AG08395 (cell line): ENCODE measurements around the gene HSDL2.
A peak's percentile ranks its signal among the peaks of the same experiment; 100 is the strongest.

Source experiments
- DNase-seq: peaks from one replicate; pipeline ENCODE4 v3.0.0; 2012; ENCODE audit warnings: mixed read lengths, low spot score

HSDL2 gene

DNA sequence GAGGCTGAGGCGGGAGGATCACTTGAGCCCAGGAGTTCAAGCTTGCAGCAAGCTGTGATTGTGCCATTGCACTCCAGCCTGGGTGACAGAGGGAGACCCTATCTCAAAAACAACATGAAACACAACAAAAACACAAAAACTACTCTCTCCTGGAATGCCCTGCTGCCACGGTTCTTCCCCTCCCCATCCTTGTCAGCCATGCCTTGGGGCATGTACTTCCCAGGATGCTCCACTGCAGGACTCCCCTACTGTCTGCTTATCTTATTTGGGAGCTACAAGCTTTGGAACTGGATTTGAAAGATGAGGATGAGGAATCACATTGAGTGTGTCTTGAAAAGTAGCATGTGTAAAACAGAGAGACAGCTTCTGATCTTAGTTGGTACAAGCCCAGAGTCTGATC is 66.6 kb downstream of the HSDL2 start:
- DNase-seq = no peak

DNA sequence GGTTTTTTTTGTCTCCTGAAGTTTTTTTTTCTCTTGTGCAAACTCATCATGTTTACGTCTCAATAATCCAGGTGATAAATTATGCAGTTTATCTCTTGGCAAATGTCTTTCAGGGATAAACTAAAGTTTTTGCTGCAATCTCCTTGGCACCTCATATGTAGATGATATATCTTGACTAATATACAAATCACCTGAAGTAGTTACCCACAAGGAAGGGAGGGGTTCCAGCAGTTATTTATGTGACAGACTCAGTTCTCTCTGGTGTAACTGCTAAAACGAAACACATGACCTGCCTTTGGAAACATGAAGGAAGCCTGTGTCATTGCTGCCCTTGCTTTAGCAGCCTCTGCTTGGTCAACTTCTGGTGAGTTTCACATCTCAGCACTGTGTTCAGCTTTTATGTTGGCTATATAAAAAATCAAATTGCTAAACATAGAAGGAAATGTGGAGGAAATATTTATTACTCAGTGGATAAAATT is 67.4 kb downstream of the HSDL2 start:
- peak; percentile 58 for DNase-seq

DNA sequence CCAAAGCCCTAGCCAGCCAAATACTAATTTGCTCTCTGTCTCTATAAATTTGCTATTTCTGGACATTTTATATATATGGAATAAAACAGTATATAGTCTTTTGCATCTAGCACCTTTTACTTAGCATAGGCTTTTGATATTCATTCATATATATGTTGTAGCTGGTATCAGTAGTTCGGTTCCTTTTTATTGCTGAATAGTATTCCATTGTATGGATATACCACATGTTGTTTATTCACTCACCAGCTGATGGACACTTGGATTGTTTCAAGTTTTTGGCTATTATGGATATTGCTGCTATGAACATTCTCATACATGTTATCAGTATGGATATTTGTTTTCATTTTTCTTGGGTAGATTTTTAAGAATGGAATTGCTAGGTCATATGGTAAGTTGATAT is 82.9 kb downstream of the HSDL2 start:
- no peak for DNase-seq

DNA sequence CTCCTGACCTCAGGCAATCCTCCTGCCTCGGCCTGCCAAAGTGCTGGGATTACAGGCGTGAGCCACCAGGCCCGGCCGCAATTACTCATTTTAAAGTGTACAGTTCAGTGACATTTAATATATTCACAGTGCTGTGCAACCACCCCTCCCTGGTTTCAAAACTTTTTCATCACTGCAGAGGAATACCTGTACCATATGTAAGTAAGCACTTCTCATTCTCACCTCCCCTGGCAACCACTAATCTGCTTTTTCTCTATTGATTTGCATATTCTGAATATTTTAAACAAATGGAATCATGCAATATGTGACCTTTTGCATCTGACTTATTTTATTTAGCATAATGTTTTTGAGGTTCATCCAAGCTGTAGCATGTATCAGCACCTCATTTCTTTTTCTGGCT is 85.4 kb downstream of the HSDL2 start:
- no peak for DNase-seq

GRCh38 chr9:112472996-112473395 is 93.1 kb downstream of the HSDL2 start:
- DNase-seq = no peak

- DNase-seq = no peak
These were observed 94.1 kb downstream of the HSDL2 start for GRCh38 chr9:112473986-112474385.

DNA sequence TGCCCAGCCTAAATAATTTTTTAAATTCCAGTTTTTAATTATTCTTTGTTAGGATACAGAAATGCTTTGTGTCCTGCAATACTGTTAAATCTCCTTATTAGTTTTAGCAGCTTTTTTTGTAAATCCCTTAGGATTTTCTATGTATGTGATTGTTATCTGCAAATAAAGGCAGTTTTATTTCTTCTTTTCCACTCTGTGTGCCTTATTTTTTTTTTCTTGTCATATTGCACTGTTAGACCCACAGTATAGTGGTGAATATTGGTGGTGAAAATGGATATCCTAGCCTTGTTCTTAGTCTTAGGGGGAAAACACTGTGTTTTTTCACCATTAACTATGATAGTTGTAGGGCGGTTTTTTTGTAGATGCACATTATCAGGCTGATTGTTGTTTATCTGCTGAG is 95.4 kb downstream of the HSDL2 start:
- DNase-seq = no peak

GRCh38 chr9:112477330-112477729 is 97.4 kb downstream of the HSDL2 start:
- no peak for DNase-seq

DNA sequence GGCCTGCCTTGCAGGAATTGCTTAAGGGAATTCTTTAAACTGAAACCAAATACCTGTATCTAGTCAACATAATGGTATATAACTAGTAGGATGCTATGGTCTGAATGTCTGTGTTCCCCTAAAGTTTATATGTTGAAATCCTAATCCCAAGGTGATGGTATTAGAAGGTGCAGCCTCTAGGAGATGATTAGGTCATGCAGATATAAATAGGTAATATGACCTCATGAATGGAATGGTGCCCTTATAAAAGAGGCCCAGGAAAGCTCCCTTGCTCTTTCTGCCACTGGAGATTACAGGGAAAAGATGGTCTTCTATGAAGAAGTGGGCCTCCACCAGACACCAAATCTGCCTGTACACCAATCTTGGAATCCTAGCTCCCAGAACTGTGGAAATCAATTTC is 99.3 kb downstream of the HSDL2 start:
- no peak for DNase-seq

DNA sequence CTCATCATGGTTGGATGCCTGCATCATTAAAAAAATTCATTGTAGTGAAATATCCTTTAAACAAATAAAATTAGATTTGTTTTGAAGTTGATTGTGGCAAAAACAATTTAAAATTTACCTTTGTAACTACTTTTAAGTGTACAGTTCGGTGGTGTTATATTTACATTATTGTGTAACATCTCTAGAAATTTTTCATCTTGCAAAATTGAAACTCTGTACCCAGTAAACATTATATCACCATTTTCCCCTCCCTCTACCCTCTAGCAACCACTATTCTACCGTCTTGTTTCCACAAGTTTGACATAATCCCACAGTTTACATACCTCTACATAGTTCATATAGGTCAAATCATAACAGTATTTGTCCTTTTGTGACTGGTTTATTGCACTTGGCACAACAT is 104.7 kb downstream of the HSDL2 start:
- DNase-seq = no peak

DNA sequence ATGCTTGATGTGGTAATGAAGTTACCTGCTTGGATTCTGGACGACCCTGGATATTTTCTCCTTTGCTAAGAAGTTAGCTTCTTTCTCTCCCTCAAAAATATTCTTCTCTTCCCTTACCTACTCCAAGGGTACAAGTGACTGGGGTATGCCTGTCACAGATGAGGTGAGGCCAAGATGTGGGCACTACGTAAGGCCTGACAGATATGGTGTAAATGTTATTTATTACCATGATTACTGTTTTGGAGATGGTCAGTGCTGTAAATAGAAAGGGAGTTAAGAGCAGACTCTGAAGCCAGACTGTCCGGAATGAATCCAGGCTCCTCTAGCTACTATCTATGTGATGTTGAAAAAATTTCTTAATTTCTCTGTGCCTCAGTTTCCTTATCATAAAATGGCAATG is 105.7 kb downstream of the HSDL2 start:
- no peak for DNase-seq

GRCh38 chr9:112486221-112487007 is 106.5 kb downstream of the HSDL2 start, which contains the start of gene KIAA1958:
KIAA1958 (plus strand) TSS chr9:112486827; CDS start chr9:112574081, 87,254 bp downstream.
- peak; percentile 86 for DNase-seq

GRCh38 chr9:112487008-112487798 is 107.3 kb downstream of the HSDL2 start:
- peak; percentile 46 for DNase-seq

DNA sequence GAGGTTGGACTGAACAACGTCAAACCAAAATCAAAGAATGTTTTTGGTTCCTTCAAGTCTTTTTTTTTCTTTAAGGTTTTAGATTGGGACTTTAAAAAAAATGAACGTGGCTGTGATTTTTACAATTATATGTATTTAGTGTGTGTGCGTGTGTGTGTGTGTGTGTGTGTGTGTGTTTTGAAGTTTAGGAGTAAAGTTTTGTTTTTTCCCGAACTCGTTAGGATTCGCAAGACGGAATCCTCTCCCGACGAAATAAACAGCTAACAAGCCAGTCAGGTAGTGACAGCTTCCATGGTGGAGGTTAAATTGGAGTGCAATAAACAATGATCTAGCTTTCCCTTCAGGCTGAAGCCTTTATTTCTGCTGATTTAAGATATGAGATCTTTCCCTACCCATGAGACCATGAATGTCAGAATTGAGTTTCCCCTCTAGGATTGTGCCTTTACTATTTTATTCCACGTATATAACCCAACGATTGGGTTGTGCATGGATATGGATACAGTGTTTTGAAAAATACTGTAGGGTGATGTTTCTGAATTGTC is 108.0 kb downstream of the HSDL2 start:
- DNase-seq = no peak

DNA sequence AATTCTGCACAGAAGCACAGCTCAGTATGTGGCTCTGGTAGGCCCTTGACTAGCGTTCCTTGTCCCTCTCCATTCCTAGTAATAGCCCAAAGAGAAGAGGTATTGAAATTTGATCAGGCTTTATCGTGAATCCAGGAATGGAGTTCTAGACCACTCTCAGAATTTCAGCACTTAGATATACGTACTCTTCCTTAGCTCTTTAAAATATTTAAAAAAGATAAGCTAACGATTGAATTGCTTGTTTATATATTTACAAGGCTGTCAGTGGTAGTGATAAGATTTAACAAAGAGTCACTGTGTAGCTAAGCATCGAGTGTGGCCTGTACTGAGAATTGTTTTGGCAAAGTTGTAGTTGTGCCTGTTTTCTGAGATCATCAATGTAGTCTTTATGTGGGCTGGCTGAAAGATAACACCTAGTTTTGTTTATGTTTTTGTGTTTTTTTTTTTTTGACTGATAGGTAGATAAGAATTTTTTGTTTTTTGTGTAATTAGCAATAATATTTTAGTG is 109.2 kb downstream of the HSDL2 start:
- DNase-seq = no peak

DNA sequence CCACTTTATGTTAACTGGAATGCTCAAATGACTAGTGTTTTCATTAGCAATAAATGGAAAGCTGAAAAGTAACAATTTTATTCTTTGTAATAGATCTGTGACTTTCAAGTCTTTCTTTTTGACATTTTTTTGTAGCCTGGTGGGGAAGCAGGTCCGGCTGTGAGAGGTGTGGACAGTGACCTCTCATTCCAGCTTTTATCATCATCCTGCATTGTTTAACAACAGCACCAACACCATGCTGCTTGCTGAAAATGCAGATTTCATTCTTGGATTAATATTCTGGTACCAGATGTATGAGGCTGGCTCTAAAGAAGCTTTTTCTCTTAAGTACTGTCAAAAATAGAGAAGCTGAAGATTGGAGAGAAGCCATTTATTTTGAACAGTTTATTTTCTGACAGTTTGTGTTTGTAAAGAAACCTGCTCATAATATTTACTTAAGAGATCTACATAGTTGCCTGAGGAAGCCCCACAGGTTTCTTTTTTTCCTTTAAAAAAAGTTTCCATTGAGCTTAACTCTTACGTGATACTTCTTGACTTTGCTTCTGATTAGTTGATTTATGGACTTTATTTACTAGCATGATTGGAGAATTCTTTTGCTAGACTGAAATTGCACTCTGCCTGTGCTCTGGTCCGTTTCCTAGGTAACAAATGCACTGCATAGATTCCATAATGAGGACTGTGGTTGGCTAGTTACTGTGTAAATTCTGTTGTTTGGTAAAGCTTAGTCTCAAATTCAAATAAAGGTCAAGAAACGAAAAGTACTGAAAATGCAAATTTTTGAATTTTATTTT is 110.2 kb downstream of the HSDL2 start:
- DNase-seq = no peak

GRCh38 chr9:112493393-112494137 is 113.7 kb downstream of the HSDL2 start:
- DNase-seq = no peak

DNA sequence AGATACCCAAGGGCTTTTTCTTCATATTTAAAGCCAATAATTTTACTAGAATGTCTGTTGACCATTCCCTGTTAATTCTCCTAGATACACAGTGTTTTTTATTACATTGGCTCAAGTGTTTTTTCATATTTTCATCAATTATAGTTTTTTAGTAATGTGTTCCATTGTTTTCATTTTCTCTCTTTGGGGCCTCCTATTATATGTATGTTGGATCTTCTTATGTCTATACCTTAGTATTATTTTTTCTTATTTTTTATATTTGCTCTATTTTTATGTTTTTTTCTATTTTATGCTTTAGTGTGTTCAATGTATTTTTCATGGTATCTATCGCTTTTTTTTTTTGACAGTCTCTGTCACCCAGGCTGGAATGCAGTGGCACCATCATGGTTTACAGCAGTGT is 114.2 kb downstream of the HSDL2 start:
- DNase-seq = no peak

- no peak for DNase-seq
These were observed 115.7 kb downstream of the HSDL2 start for GRCh38 chr9:112495614-112496013.

DNA sequence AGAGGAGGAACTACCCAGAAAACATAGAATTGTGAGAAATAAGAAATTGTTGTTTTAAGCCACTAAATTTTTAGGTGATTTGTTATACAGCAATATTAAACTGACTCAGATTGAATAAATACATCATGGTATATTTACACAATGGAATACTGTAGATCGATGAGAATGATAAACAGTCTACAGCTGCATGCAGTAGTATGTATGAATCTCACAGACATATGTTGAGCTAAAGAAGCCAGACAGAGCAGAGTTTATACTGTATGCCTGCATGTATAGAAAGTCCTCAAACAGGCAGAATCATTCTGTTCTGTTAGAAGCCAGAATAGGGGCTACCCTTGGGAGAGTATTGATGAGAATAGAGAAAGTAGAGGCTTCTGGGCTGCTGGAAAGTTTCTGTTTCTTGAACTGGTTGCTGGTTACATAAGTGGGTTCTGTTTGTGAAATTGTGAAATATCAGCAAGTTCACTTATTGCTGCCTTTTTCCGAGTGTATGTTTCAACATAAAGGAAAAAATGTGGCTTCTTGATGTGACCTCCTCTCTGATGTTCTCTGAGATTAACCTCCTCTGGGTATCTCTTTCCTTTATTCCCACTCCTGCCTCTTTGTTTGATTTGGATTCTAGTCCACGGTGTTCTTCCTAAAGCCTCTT is 116.3 kb downstream of the HSDL2 start:
- DNase-seq = no peak

GRCh38 chr9:112500842-112501241 is 120.9 kb downstream of the HSDL2 start:
- DNase-seq = no peak
